B cell (primary cell): ENCODE measurements around the gene S100A10. TPM values are rescaled to one million over a fixed set of nuclear protein-coding genes. Genes with fewer than 3 reads are reported as not detected.

ENCODE experiments used
- ATAC-seq: fragments of 200-7000 bp; cut with Tn5 transposase; one replicate; pipeline ENCODE4 v1.10.0; 2021; ENCODE audit warnings: low read depth, mild to moderate bottlenecking, moderate number of reproducible peaks, moderate library complexity
- CTCF ChIA-PET: fragments of 350-600 bp; sonication (Branson Sonifier 250); formaldehyde crosslinking; loops from one replicate; lab custom pipeline; 2021; ENCODE audit warnings: antibody characterized with exemption, inconsistent platforms; lab: Charles Lee
- POLR2A ChIA-PET: fragments of 350-600 bp; sonication (Branson Sonifier 250); formaldehyde crosslinking; loops from one replicate; lab custom pipeline; 2021; ENCODE audit warnings: antibody characterized with exemption; lab: Charles Lee
- DNase-seq: peaks from one replicate; pipeline ENCODE4 v3.0.0; 2013
- H2AFZ ChIP-seq: 2 replicates; pipeline ENCODE4 v1.6.1; 2012; ENCODE audit warnings: mild to moderate bottlenecking, low read depth, low read length; ENCODE audit not compliant: insufficient read depth, poor library complexity, severe bottlenecking
- H3K27ac ChIP-seq, 2 donors: 1 replicate in 1 of 2; 2 replicates in 1 of 2; pipeline ENCODE4 v1.5.1; 2012 to 2013; ENCODE audit warnings: low read length in 2 of 2, mild to moderate bottlenecking in 2 of 2, moderate library complexity in 1 of 2
- H3K27me3 ChIP-seq, 4 experiments: fragments of 200-600 bp in 1 of 4; sonication (generic) in 1 of 4; replicated peaks in 1 of 4; 1 replicate in 2 of 4; 2 replicates in 2 of 4; pipeline versions ENCODE4 v1.6.1 to v1.7.0; 2013 to 2016; ENCODE audit warnings: low read length in 3 of 4, mild to moderate bottlenecking in 2 of 4, mixed read lengths in 1 of 4, moderate library complexity in 1 of 4; ENCODE audit not compliant: insufficient read depth in 4 of 4, control insufficient read depth in 3 of 4; ENCODE audit errors: control extremely low read depth in 1 of 4
- H3K36me3 ChIP-seq, 2 experiments: replicated peaks in 1 of 2; 1 replicate in 1 of 2; 2 replicates in 1 of 2; pipeline versions ENCODE4 v1.6.1 to v1.7.1; 2013; ENCODE audit warnings: low read length in 1 of 2; ENCODE audit not compliant: insufficient read depth in 2 of 2, control insufficient read depth in 1 of 2; ENCODE audit errors: control extremely low read depth in 1 of 2, extremely low read depth in 1 of 2
- H3K4me1 ChIP-seq, 2 donors: fragments of 200-600 bp in 1 of 2; sonication (generic) in 1 of 2; 1 replicate in 1 of 2; 2 replicates in 1 of 2; pipeline versions ENCODE4 v1.5.1 to v1.6.1; 2013 to 2017; ENCODE audit warnings: low read length in 2 of 2; ENCODE audit not compliant: control insufficient read depth in 2 of 2, insufficient read depth in 2 of 2
- H3K4me2 ChIP-seq: replicated peaks from 2 replicates; pipeline ENCODE3; 2012; ENCODE audit warnings: mild to moderate bottlenecking, low read depth, low read length; ENCODE audit not compliant: poor library complexity, severe bottlenecking
- H3K4me3 ChIP-seq, 5 experiments: fragments of 200-600 bp in 1 of 5; sonication (generic) in 1 of 5; 1 replicate in 3 of 5; 2 replicates in 2 of 5; pipeline versions ENCODE4 v1.5.1 to v1.7.0; 2011 to 2016; ENCODE audit warnings: low read length in 4 of 5, mild to moderate bottlenecking in 4 of 5, low read depth in 2 of 5, control low read depth in 1 of 5, moderate library complexity in 1 of 5; ENCODE audit not compliant: insufficient read depth in 1 of 5; ENCODE audit errors: control extremely low read depth in 1 of 5, extremely low read depth in 1 of 5
- H3K79me2 ChIP-seq: fragments of 200-600 bp; sonication (generic); one replicate; pipeline ENCODE4 v1.6.0; 2016; ENCODE audit warnings: low read length; ENCODE audit not compliant: control insufficient read depth, insufficient read depth
- H3K9ac ChIP-seq: fragments of 200-600 bp; sonication (generic); 2 replicates; pipeline ENCODE4 v1.6.1; 2017; ENCODE audit warnings: mild to moderate bottlenecking, low read length, moderate library complexity
- H3K9me3 ChIP-seq, 3 donors: one replicate each; pipeline versions ENCODE4 v1.6.1 to v1.7.1; 2013; ENCODE audit warnings: low read length in 2 of 3; ENCODE audit not compliant: control insufficient read depth in 2 of 3, insufficient read depth in 1 of 3; ENCODE audit errors: control extremely low read depth in 1 of 3
- H4K20me1 ChIP-seq: 2 replicates; pipeline ENCODE4 v1.6.0; 2012; ENCODE audit warnings: mild to moderate bottlenecking, low read length; ENCODE audit not compliant: insufficient read depth, control insufficient read depth, poor library complexity, severe bottlenecking
- H3K27ac Mint-ChIP-seq: one replicate; pipeline ENCODE4 v1.8.0; 2021; ENCODE audit warnings: mixed read lengths
- H3K27me3 Mint-ChIP-seq: one replicate; pipeline ENCODE4 v1.8.0; 2021; ENCODE audit warnings: mixed read lengths
- H3K4me1 Mint-ChIP-seq: one replicate; pipeline ENCODE4 v1.8.0; 2021; ENCODE audit warnings: mixed read lengths
- H3K4me3 Mint-ChIP-seq: one replicate; pipeline ENCODE4 v1.8.0; 2021; ENCODE audit warnings: mixed read lengths
- H3K9me3 Mint-ChIP-seq: one replicate; pipeline ENCODE4 v1.8.0; 2022; ENCODE audit warnings: mixed read lengths; ENCODE audit not compliant: insufficient read depth
- EZH2 ChIP-seq: IDR thresholded peaks from 2 replicates; pipeline ENCODE4 v1.6.1; 2012; ENCODE audit warnings: borderline replicate concordance, low read depth, mild to moderate bottlenecking, moderate library complexity, low read length; ENCODE audit not compliant: insufficient read depth, poor library complexity, severe bottlenecking
- whole genome bisulfite sequencing: methylation state at CpG from one replicate; pipeline ENCODE4 v1.1.5; 2013; ENCODE audit warnings: missing lambda C conversion rate; ENCODE audit not compliant: insufficient coverage; 5-methylcytosine and 5-hydroxymethylcytosine counted together
- intact Hi-C: fragments of 100-400 bp; cut with micrococcal nuclease; formaldehyde crosslinking; loops from one replicate; pipeline ENCODE4 v1.10.0; 2022
- polyA plus RNA-seq: library from polyadenylated mRNA; depleted of rRNA; stranded (reverse); fragments of >200 nt; gene quantifications from 2 replicates; pipeline ENCODE4 v1.2.3, GENCODE V29; 2012
- total RNA-seq, 2 donors: library from RNA; stranded (reverse); fragments of 120-200 nt in 1 of 2; gene quantifications; 1 replicate in 1 of 2; 2 replicates in 1 of 2; pipeline versions ENCODE4 v1.2.3 to v1.2.4, GENCODE V29; 2013 to 2022
- TF ChIP-seq, protein P1 (sequence below): fragments of 200-600 bp; IDR thresholded peaks from one replicate; pipeline ENCODE4 v1.8.0; 2022; ENCODE audit warnings: antibody characterized with exemption, mild to moderate bottlenecking

Gene S100A10
- total and polyA plus RNA-seq, 2 donors (not counting 1 experiment from before 2014, with no cell fraction given): 38.0 to 47.1 TPM

DNA sequence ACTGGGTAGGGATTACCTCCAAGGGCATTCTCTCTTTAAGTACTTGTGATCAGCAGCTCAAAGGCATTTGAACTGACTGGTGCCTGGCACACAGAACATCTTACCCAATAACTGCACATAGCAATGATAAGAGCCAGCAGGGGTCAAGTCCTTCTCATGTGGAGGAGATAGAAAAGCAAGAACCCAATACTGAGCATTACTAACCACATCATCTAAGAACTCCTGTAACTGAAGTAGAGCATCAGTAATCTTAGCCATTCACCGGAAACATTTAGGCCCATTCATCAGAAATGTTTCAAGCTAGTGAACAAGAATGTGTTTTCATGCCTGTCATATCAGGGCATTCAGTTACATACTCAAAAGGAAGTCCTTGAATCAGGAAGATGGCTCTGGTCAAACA lies 50.8 kb downstream of the S100A10 start:
- peaks cover 31 to 39% of the 10 kb centered on the region in 2 donors for H3K4me1 ChIP-seq
- Mint-ChIP-seq H3K4me3 (no peak overlapping the region), H3K9me3 (no peaks in the 10 kb centered on the region), H3K27me3 (peaks cover 4% of the 10 kb centered on the region), H3K4me1 (peaks cover 43% of the 10 kb centered on the region), H3K27ac (peak overlapping the region; percentile 42)
- no peaks in the 10 kb centered on the region for H3K27me3 ChIP-seq
- no CpG with 5 or more reads among the region's 1 CpG for WGBS
- H3K36me3 ChIP-seq: no peaks in the 10 kb centered on the region
- ChIA-PET POLR2A (no interaction called here), CTCF (interaction anchor here (1.0 to 1.3 kb wide), 2 partner anchors 59 to 71 kb away, joined by 3 to 4 read pairs; no protein-coding TSS in a partner anchor)
- ATAC-seq (no peak), DNase-seq (no peak)
- TF ChIP-seq, protein P1, sequence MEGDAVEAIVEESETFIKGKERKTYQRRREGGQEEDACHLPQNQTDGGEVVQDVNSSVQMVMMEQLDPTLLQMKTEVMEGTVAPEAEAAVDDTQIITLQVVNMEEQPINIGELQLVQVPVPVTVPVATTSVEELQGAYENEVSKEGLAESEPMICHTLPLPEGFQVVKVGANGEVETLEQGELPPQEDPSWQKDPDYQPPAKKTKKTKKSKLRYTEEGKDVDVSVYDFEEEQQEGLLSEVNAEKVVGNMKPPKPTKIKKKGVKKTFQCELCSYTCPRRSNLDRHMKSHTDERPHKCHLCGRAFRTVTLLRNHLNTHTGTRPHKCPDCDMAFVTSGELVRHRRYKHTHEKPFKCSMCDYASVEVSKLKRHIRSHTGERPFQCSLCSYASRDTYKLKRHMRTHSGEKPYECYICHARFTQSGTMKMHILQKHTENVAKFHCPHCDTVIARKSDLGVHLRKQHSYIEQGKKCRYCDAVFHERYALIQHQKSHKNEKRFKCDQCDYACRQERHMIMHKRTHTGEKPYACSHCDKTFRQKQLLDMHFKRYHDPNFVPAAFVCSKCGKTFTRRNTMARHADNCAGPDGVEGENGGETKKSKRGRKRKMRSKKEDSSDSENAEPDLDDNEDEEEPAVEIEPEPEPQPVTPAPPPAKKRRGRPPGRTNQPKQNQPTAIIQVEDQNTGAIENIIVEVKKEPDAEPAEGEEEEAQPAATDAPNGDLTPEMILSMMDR: no peak
- TF ChIP-seq EZH2: no peak
- H3K79me2 ChIP-seq: no peaks in the 10 kb centered on the region
- no peak overlapping the region for H3K4me3 ChIP-seq
- H4K20me1 ChIP-seq: no peaks in the 10 kb centered on the region
- H3K27ac ChIP-seq: no peak overlapping the region
- H2AFZ ChIP-seq: no peak overlapping the region
- no peak overlapping the region for H3K4me2 ChIP-seq
- intact Hi-C loops: no loop called here
- no peaks in the 10 kb centered on the region for H3K9me3 ChIP-seq
- H3K9ac ChIP-seq: no peak overlapping the region

DNA sequence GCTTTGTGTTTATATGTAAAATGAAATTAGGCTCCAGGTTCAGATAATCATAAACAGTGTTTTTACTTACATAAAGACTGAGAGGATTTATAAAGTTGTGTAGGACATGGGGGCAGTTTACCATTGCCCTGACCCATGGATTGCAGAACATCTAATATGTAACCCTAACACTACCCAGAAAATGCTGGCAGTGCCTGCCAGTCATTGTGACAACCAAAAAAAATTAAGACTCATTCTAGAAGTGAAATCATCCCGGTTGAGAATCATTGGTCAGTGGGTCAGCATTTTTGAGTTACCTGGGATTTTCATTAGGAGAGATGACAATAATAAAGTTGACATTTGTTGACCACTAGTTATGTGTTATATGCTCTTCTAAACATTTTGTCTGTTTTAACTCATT lies 53.1 kb downstream of the S100A10 start:
- Histone ChIP-seq H2AFZ (no peak overlapping the region), H3K4me3 (no peak overlapping the region), H3K27ac (no peak overlapping the region), H3K9me3 (no peaks in the 10 kb centered on the region), H3K4me1 (peaks cover 18 to 28% of the 10 kb centered on the region in 2 donors), H3K36me3 (no peaks in the 10 kb centered on the region), H4K20me1 (no peaks in the 10 kb centered on the region), H3K79me2 (no peaks in the 10 kb centered on the region), H3K27me3 (peaks cover 0 to 3% (median 0%) of the 10 kb centered on the region in 4 experiments), H3K4me2 (no peak overlapping the region), H3K9ac (no peak overlapping the region)
- no peak overlapping the region for H3K27ac Mint-ChIP-seq
- peaks cover 28% of the 10 kb centered on the region for H3K4me1 Mint-ChIP-seq
- ChIA-PET CTCF (interaction anchor here (0.6 to 2.2 kb wide), 4 partner anchors 10 to 858 kb away, joined by 4 to 6 read pairs (median 4); no protein-coding TSS in a partner anchor), POLR2A (no interaction called here)
- no peaks in the 10 kb centered on the region for H3K9me3 Mint-ChIP-seq
- ATAC-seq (no peak), DNase-seq (no peak)
- WGBS: no CpG with 5 or more reads among the region's 1 CpG
- H3K27me3 Mint-ChIP-seq: peaks cover 4% of the 10 kb centered on the region
- TF ChIP-seq, protein P1: no peak
- TF ChIP-seq EZH2: no peak
- H3K4me3 Mint-ChIP-seq: no peak overlapping the region
- intact Hi-C loops: no loop called here
